ENCODE results near the gene MSI2.

DNA sequence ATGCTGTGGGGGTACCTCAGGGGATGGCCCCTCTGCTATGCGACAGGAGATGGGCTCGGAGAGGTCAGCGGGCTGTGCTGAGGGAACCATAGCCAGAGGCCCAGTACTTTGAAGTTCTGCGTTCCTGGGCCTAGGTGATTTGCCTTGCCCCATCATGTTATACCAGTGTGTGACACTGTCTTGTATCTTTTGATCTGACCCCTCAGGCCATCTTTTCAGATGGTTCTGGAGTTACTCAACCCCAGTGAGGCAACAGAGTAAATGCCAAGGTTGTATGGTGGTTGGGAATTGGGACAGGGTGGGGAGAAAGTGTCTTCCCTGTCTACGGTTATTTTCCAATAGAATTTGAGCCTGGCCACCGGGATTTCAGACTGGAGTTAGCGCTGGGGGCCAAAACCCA lies 8.5 kb downstream of the MSI2 start:
- TF ChIP-seq, protein P1, sequence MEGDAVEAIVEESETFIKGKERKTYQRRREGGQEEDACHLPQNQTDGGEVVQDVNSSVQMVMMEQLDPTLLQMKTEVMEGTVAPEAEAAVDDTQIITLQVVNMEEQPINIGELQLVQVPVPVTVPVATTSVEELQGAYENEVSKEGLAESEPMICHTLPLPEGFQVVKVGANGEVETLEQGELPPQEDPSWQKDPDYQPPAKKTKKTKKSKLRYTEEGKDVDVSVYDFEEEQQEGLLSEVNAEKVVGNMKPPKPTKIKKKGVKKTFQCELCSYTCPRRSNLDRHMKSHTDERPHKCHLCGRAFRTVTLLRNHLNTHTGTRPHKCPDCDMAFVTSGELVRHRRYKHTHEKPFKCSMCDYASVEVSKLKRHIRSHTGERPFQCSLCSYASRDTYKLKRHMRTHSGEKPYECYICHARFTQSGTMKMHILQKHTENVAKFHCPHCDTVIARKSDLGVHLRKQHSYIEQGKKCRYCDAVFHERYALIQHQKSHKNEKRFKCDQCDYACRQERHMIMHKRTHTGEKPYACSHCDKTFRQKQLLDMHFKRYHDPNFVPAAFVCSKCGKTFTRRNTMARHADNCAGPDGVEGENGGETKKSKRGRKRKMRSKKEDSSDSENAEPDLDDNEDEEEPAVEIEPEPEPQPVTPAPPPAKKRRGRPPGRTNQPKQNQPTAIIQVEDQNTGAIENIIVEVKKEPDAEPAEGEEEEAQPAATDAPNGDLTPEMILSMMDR (IDR thresholded peaks at IDR 0.05), result no peak
- TF ChIP-seq POLR2A (IDR thresholded peaks at IDR 0.05), result no peak

All from thyroid gland (tissue), 4 donors.